Erythroblast (primary cell): Measurements from ENCODE around the gene UBXN1.

ENCODE experiments used
- GATA1 ChIP-seq: IDR thresholded peaks from 2 replicates; pipeline ENCODE4 v1.6.1; 2011; ENCODE audit warnings: low read depth, mild to moderate bottlenecking, control low read depth, low read length, moderate library complexity
- POLR2A ChIP-seq: IDR thresholded peaks from 2 replicates; pipeline ENCODE4 v1.6.1; 2011; ENCODE audit warnings: mild to moderate bottlenecking, low read length

GRCh38 chr11:62725646-62726045 is 46.8 kb upstream of the UBXN1 start:
- no peak for TF ChIP-seq POLR2A
- no peak for TF ChIP-seq GATA1
